OCI-LY7 (cell line): ENCODE data around the gene PLK5. TPM values are rescaled to one million over a fixed set of nuclear protein-coding genes. Genes with fewer than 3 reads are reported as not detected.
"Not testable (repeated sequence)": the region's sequence is repeated elsewhere in the genome, so short reads cannot be mapped to it uniquely, and the experiment has no call there.

Source experiments
- BruUV-seq: library from RNA; stranded (reverse); fragments of 400-500 nt; replicated peaks from 2 replicates; lab custom pipeline; 2021; lab: Mats Ljungman, UMichigan
- CTCF ChIA-PET: fragments of 300-600 bp; sonication (Branson Sonifier 250); formaldehyde crosslinking; loops from one replicate; lab custom pipeline; 2022; ENCODE audit warnings: antibody characterized with exemption; ENCODE audit not compliant: unreplicated experiment; lab: Charles Lee
- POLR2A ChIA-PET: fragments of 300-600 bp; sonication (Branson Sonifier 250); formaldehyde crosslinking; loops from one replicate; lab custom pipeline; 2022; ENCODE audit warnings: antibody characterized with exemption; lab: Charles Lee
- DNase-seq: peaks from one replicate; pipeline ENCODE4 v3.0.0-alpha.2; 2015; ENCODE audit warnings: low spot score
- H2AFZ ChIP-seq: fragments of 200-600 bp; sonication (generic), shearing (Covaris generic); 2 replicates; pipeline ENCODE4 v1.6.1; 2014; ENCODE audit warnings: mild to moderate bottlenecking, antibody characterized with exemption, low read length, moderate library complexity
- H3K27ac ChIP-seq: fragments of 200-600 bp; sonication (generic); 2 replicates; pipeline ENCODE4 v1.5.1; 2014; ENCODE audit warnings: mixed run types, low read depth, mild to moderate bottlenecking, moderate library complexity, low read length, inconsistent platforms; ENCODE audit not compliant: poor library complexity, severe bottlenecking
- H3K36me3 ChIP-seq: fragments of 200-600 bp; sonication (generic); 2 replicates; pipeline ENCODE4 v1.6.1; 2014; ENCODE audit warnings: mild to moderate bottlenecking, antibody characterized with exemption, low read length, moderate library complexity, mixed read lengths; ENCODE audit not compliant: insufficient read depth
- H3K4me1 ChIP-seq: fragments of 200-600 bp; sonication (generic); 2 replicates; pipeline ENCODE4 v1.5.1; 2014; ENCODE audit warnings: mild to moderate bottlenecking, low read length; ENCODE audit not compliant: insufficient read depth, poor library complexity, severe bottlenecking
- H3K4me2 ChIP-seq: fragments of 200-600 bp; sonication (generic); 2 replicates; pipeline ENCODE4 v1.6.1; 2014; ENCODE audit warnings: mild to moderate bottlenecking, low read length
- H3K4me3 ChIP-seq: fragments of 200-600 bp; sonication (generic); 2 replicates; pipeline ENCODE4 v1.5.1; 2014; ENCODE audit warnings: mild to moderate bottlenecking, low read depth, low read length; ENCODE audit not compliant: poor library complexity, severe bottlenecking
- H3K79me2 ChIP-seq: fragments of 200-600 bp; sonication (generic); 2 replicates; pipeline ENCODE4 v1.6.1; 2016; ENCODE audit warnings: low read depth, mild to moderate bottlenecking, low read length, moderate library complexity, mixed read lengths; ENCODE audit not compliant: insufficient read depth
- H3K9me2 ChIP-seq: fragments of 200-600 bp; sonication (generic); 2 replicates; pipeline ENCODE4 v1.6.1; 2016; ENCODE audit warnings: mild to moderate bottlenecking, low read length, mixed read lengths; ENCODE audit not compliant: insufficient read depth
- H3K9me3 ChIP-seq: fragments of 200-600 bp; sonication (generic); 2 replicates; pipeline ENCODE4 v1.6.1; 2014; ENCODE audit warnings: mild to moderate bottlenecking, mixed run types, low read length, mixed read lengths
- H4K20me1 ChIP-seq: fragments of 200-600 bp; sonication (generic); 2 replicates; pipeline ENCODE4 v1.6.1; 2014; ENCODE audit warnings: mild to moderate bottlenecking, antibody characterized with exemption, low read length, moderate library complexity, mixed read lengths; ENCODE audit not compliant: insufficient read depth
- CTCF ChIP-seq: fragments of 200-600 bp; sonication (generic); conservative IDR thresholded peaks from 2 replicates; pipeline ENCODE4 v1.5.1; 2014; ENCODE audit warnings: mild to moderate bottlenecking, antibody characterized with exemption, low read length, moderate library complexity, mixed read lengths
- EZH2phosphoT487 ChIP-seq: fragments of 200-600 bp; sonication (generic); IDR thresholded peaks from 2 replicates; pipeline ENCODE4 v1.6.1; 2018; ENCODE audit warnings: low read depth, borderline replicate concordance, mild to moderate bottlenecking, mixed run types, antibody characterized with exemption, low read length, moderate library complexity, mixed read lengths
- intact Hi-C: fragments of 100-400 bp; cut with micrococcal nuclease; formaldehyde crosslinking; loops from one replicate; pipeline ENCODE4 v1.10.0; 2022; ENCODE audit not compliant: unreplicated experiment
- total RNA-seq, 2 experiments: library from RNA; depleted of rRNA in 1 of 2; stranded (reverse); fragments of >200 nt in 1 of 2; shearing (Covaris generic) in 1 of 2; gene quantifications; 2 replicates each; pipeline ENCODE4 v1.2.3, GENCODE V29; 2014 to 2022

PLK5 gene
- total RNA-seq, 2 experiments from 2014 or later = 0.17 TPM; not detected in 1

GRCh38 chr19:1518471-1518870 lies 5.4 kb upstream of the PLK5 start:
- ChIA-PET POLR2A (no interaction called here), CTCF (no interaction called here)
- Histone ChIP-seq H2AFZ (no peak overlapping the region), H3K9me3 (no peaks in the 10 kb centered on the region), H3K27ac (no peak overlapping the region), H3K79me2 (no peaks in the 10 kb centered on the region), H3K36me3 (no peaks in the 10 kb centered on the region), H4K20me1 (no peaks in the 10 kb centered on the region), H3K4me2 (no peak overlapping the region), H3K9me2 (no peaks in the 10 kb centered on the region), H3K4me1 (no peaks in the 10 kb centered on the region), H3K4me3 (no peak overlapping the region)
- intact Hi-C loops = no loop called here
- no peak for TF ChIP-seq CTCF
- TF ChIP-seq EZH2phosphoT487 = no peak
- DNase-seq = no peak
- BruUV-seq = no TSS peak

GRCh38 chr19:1519802-1520201 lies 4.1 kb upstream of the PLK5 start:
- H2AFZ ChIP-seq, H4K20me1 ChIP-seq, H3K36me3 ChIP-seq, BruUV-seq, H3K4me2 ChIP-seq, POLR2A ChIA-PET, H3K4me3 ChIP-seq, H3K4me1 ChIP-seq, H3K27ac ChIP-seq, intact Hi-C loops, CTCF ChIA-PET, H3K9me3 ChIP-seq, H3K79me2 ChIP-seq, H3K9me2 ChIP-seq, DNase-seq: not testable (repeated sequence)

- Histone ChIP-seq H3K36me3 (no peaks in the 10 kb centered on the region), H3K4me3 (no peak overlapping the region), H3K9me2 (no peaks in the 10 kb centered on the region), H4K20me1 (no peaks in the 10 kb centered on the region), H3K27ac (no peak overlapping the region), H3K9me3 (no peaks in the 10 kb centered on the region), H3K4me2 (no peak overlapping the region), H3K79me2 (no peaks in the 10 kb centered on the region), H3K4me1 (no peaks in the 10 kb centered on the region), H2AFZ (no peak overlapping the region)
- no peak for DNase-seq
- TF ChIP-seq CTCF (no peak), EZH2phosphoT487 (no peak)
- no TSS peak for BruUV-seq
- ChIA-PET CTCF (no interaction called here), POLR2A (no interaction called here)
- intact Hi-C loops = no loop called here
Observed at GRCh38 chr19:1520203-1520780, 3.6 kb upstream of the PLK5 start.
